ENCODE data around the gene SAC3D1.

SAC3D1 gene

DNA sequence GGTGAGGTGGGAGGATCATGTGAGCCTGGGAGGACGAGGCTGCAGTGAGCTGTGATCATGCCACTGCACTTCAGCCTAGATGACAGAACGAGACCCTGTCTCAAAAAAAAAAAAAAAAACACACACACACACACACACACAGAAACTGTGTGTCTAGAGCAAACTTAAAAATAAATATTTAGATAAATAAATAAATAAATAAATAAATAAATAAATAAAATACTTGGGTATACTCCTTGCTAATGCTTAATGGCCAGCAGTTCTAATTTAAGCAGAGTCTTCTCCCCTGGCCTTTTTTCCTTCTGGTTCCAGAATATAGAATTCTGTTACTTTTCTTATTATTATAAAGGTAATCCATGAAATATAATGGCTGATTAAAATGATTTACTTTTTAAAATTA is 32.1 kb upstream of the SAC3D1 start:
- TF ChIP-seq CTCF (IDR thresholded peaks at IDR 0.05): no peak
- Histone ChIP-seq H3K27ac (no peak overlapping the region), H3K4me1 (ENCODE audit: control insufficient read depth in 1 of 2, insufficient read depth in 1 of 2, low read depth in 1 of 2, low read length in 1 of 2) (peaks cover 8 to 10% of the 10 kb centered on the region in 2 experiments), H3K4me3 (ENCODE audit: low read depth in 1 of 2, low read length in 1 of 2) (no peak overlapping the region), H3K27me3 (no peaks in the 10 kb centered on the region), H3K36me3 (no peaks in the 10 kb centered on the region), H3K9me3 (no peaks in the 10 kb centered on the region)

DNA sequence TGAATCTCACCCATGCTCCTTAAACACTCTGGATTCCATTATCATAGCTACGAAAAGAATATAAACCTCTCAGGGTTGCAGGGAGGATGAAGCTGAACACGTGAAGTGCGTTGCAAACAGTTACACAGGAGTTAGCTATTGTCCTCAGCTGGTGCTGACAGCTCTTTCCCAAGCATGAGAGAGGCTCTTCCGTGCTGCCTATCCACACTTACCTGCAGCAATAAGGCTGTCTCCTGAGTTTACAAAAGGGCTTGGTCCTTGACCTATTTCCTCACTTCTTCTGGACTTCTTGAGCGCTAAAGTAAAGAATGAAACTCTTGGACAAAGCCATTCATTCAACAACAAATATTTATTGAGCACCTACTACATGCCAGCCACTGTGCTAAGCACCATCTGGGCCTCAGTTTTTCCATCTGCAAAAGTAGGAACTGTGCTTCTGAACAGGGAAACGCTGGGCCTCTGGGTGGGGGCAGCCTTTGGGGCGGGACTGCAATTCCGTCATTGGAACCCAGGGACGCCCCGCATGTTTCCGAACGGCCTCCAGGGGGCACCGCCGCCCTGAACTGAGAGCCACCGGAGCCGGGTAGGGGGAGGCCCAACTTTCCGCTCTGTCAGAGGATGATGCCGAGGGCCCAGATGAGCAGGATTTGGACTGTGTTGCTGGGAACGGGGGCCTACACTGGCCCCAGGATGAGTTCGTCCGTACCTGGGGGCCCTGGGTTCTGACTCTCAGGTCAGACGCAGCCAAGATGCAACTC is 27.7 kb upstream of the SAC3D1 start:
- peaks cover 20 to 22% of the 10 kb centered on the region in 2 experiments for H3K4me1 ChIP-seq (ENCODE audit: control insufficient read depth in 1 of 2, insufficient read depth in 1 of 2, low read depth in 1 of 2, low read length in 1 of 2)
- peak overlapping the region; percentile 96 to 98 for H3K4me3 ChIP-seq (ENCODE audit: low read depth in 1 of 2, low read length in 1 of 2)
- peak overlapping the region; percentile 91 for H3K27ac ChIP-seq
- no peaks in the 10 kb centered on the region for H3K27me3 ChIP-seq
- TF ChIP-seq CTCF (IDR thresholded peaks at IDR 0.05): peak; percentile 95
- H3K9me3 ChIP-seq: no peaks in the 10 kb centered on the region
- H3K36me3 ChIP-seq: peaks cover 2% of the 10 kb centered on the region

GRCh38 chr11:65013888-65014725 is 26.9 kb upstream of the SAC3D1 start, which contains the start of gene ARL2:
TSS of gene ARL2 (plus strand) at chr11:65014160. CDS start at chr11:65014208, 48 bp downstream.
- Histone ChIP-seq H3K4me3 (ENCODE audit: low read depth in 1 of 2, low read length in 1 of 2) (peak within 1 kb of the TSS; percentile 96 to 98), H3K27ac (peak within 1 kb of the TSS; percentile 91), H3K36me3 (peaks cover 6% of the 10 kb centered on the region), H3K9me3 (no peaks in the 10 kb centered on the region), H3K27me3 (no peaks in the 10 kb centered on the region), H3K4me1 (ENCODE audit: control insufficient read depth in 1 of 2, insufficient read depth in 1 of 2, low read depth in 1 of 2, low read length in 1 of 2) (peaks cover 20 to 22% of the 10 kb centered on the region in 2 experiments)
- peak; percentile 98 for TF ChIP-seq CTCF (IDR thresholded peaks at IDR 0.05)

GRCh38 chr11:65014726-65015227 is 26.2 kb upstream of the SAC3D1 start:
- Histone ChIP-seq H3K4me3 (ENCODE audit: low read depth in 1 of 2, low read length in 1 of 2) (peak overlapping the region; percentile 96 to 98), H3K27me3 (no peaks in the 10 kb centered on the region), H3K27ac (peak overlapping the region; percentile 91), H3K9me3 (no peaks in the 10 kb centered on the region), H3K4me1 (ENCODE audit: control insufficient read depth in 1 of 2, insufficient read depth in 1 of 2, low read depth in 1 of 2, low read length in 1 of 2) (peaks cover 20 to 22% of the 10 kb centered on the region in 2 experiments), H3K36me3 (peaks cover 8% of the 10 kb centered on the region)
- no peak for TF ChIP-seq CTCF (IDR thresholded peaks at IDR 0.05)

GRCh38 chr11:65016705-65017104 is 24.3 kb upstream of the SAC3D1 start:
- no peak for TF ChIP-seq CTCF (IDR thresholded peaks at IDR 0.05)
- Histone ChIP-seq H3K27ac (no peak overlapping the region), H3K4me1 (ENCODE audit: control insufficient read depth in 1 of 2, insufficient read depth in 1 of 2, low read depth in 1 of 2, low read length in 1 of 2) (peaks cover 31 to 32% of the 10 kb centered on the region in 2 experiments), H3K27me3 (no peaks in the 10 kb centered on the region), H3K4me3 (ENCODE audit: low read depth in 1 of 2, low read length in 1 of 2) (no peak overlapping the region), H3K9me3 (no peaks in the 10 kb centered on the region), H3K36me3 (peaks cover 14% of the 10 kb centered on the region)

Measured in neutrophil (primary cell).